ENCODE data around the gene EML4.

DNA sequence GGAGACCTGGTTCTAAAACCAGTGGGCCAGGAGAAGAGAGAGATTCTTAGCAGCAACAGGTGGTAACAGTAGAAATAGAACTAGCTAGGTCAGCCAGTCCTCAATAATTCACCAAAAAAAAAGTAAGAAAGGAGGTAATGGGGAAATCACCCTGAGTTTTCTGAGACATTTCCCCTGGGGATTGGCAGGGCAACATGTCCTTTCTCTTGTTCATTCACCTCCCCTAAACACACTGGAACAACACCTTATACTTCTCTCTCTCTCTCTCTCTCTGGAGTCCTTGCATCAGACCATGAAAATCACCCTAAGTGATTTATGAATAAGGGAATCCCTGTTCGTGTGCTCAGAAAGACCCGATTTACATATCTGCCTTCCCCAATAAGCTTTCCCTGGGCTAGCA is 127.1 kb downstream of the EML4 start:
- no peak for TF ChIP-seq POLR2A (IDR thresholded peaks at IDR 0.05)
- TF ChIP-seq, protein P1, sequence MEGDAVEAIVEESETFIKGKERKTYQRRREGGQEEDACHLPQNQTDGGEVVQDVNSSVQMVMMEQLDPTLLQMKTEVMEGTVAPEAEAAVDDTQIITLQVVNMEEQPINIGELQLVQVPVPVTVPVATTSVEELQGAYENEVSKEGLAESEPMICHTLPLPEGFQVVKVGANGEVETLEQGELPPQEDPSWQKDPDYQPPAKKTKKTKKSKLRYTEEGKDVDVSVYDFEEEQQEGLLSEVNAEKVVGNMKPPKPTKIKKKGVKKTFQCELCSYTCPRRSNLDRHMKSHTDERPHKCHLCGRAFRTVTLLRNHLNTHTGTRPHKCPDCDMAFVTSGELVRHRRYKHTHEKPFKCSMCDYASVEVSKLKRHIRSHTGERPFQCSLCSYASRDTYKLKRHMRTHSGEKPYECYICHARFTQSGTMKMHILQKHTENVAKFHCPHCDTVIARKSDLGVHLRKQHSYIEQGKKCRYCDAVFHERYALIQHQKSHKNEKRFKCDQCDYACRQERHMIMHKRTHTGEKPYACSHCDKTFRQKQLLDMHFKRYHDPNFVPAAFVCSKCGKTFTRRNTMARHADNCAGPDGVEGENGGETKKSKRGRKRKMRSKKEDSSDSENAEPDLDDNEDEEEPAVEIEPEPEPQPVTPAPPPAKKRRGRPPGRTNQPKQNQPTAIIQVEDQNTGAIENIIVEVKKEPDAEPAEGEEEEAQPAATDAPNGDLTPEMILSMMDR (IDR thresholded peaks at IDR 0.05) = no peak
